HUDEP-2 (cell line): ENCODE data around the gene TSPYL2.

Source experiments
- DNase-seq, 76 experiments: peaks; one replicate each; lab custom pipeline; 2025; ENCODE audit not compliant: unreplicated experiment in 76 of 76; lab: John Stamatoyannopoulos, UW

Gene TSPYL2

GRCh38 chrX:53078943-53079342 lies 3.2 kb upstream of the TSPYL2 start:
- DNase-seq, result no peak

- no peak for DNase-seq
These were observed 1.3 kb upstream of the TSPYL2 start for GRCh38 chrX:53080628-53081580.

- no peak for DNase-seq
These were observed 828 bp downstream of the TSPYL2 start for GRCh38 chrX:53082773-53083616.

- no peak for DNase-seq
These were observed 1.9 kb downstream of the TSPYL2 start for GRCh38 chrX:53084043-53084570.

- DNase-seq, result no peak
These were observed 2.7 kb downstream of the TSPYL2 start for GRCh38 chrX:53084863-53085262.

GRCh38 chrX:53085661-53086229 lies 3.6 kb downstream of the TSPYL2 start:
- DNase-seq, result no peak

GRCh38 chrX:53086464-53086863 lies 4.3 kb downstream of the TSPYL2 start:
- peak in 67 of 76 experiments; percentile 1 to 68 (median 45) for DNase-seq

- DNase-seq, result no peak
These were observed 5.2 kb downstream of the TSPYL2 start for GRCh38 chrX:53087388-53087831.

- DNase-seq, result no peak
These were observed 6.2 kb downstream of the TSPYL2 start for GRCh38 chrX:53088136-53088974.

GRCh38 chrX:53089224-53089842 lies 7.2 kb downstream of the TSPYL2 start:
- DNase-seq, result peak in 29 of 76 experiments; percentile 0 to 54 (median 13)

- DNase-seq, result no peak
These were observed 7.8 kb downstream of the TSPYL2 start for GRCh38 chrX:53089925-53090324.

- no peak for DNase-seq
These were observed 9.2 kb downstream of the TSPYL2 start for GRCh38 chrX:53091354-53091753.

- peak in 72 of 76 experiments; percentile 3 to 77 (median 56) for DNase-seq
These were observed 11.0 kb downstream of the TSPYL2 start for GRCh38 chrX:53093177-53093655.

GRCh38 chrX:53093748-53094581 lies 11.8 kb downstream of the TSPYL2 start, which contains the start of gene KANTR:
Gene KANTR, plus strand, starts transcription at chrX:53094142. Its CDS starts 30,131 bp downstream, at chrX:53124273.
- DNase-seq, result peak in 74 of 76 experiments; percentile 3 to 93 (median 78)

GRCh38 chrX:53094582-53094905 lies 12.4 kb downstream of the TSPYL2 start:
- DNase-seq, result no peak

- no peak for DNase-seq
These were observed 13.6 kb downstream of the TSPYL2 start for GRCh38 chrX:53095796-53096195.

- DNase-seq, result no peak
These were observed 32.8 kb downstream of the TSPYL2 start for GRCh38 chrX:53114864-53115549.

GRCh38 chrX:53115550-53115874 lies 33.3 kb downstream of the TSPYL2 start:
- DNase-seq, result no peak
